ENCODE measurements around the gene ARHGAP26. TPM values are rescaled to one million over a fixed set of nuclear protein-coding genes. Genes with fewer than 3 reads are reported as not detected.

ARHGAP26 gene
- total RNA-seq, 1 donor, result 7.6 TPM

- Histone ChIP-seq H3K4me1 (ENCODE audit: insufficient read depth, low read length) (no peaks in the 10 kb centered on the region), H4K20me1 (ENCODE audit: insufficient read depth, low read length) (no peaks in the 10 kb centered on the region), H3K9me3 (ENCODE audit: low read depth, low read length) (no peaks in the 10 kb centered on the region), H3K27ac (ENCODE audit: low read depth, low read length) (no peak overlapping the region), H3K27me3 (ENCODE audit: insufficient read depth, low read length) (no peaks in the 10 kb centered on the region), H3K4me2 (ENCODE audit: insufficient read depth, low read length) (no peak overlapping the region), H3K79me2 (ENCODE audit: insufficient read depth, low read length) (no peaks in the 10 kb centered on the region), H3K4me3 (ENCODE audit: insufficient read depth, low read length) (no peak overlapping the region), H3K36me3 (ENCODE audit: insufficient read depth, low read length) (no peaks in the 10 kb centered on the region), H2AFZ (ENCODE audit: low read length) (no peak overlapping the region)
- TF ChIP-seq, protein P1, sequence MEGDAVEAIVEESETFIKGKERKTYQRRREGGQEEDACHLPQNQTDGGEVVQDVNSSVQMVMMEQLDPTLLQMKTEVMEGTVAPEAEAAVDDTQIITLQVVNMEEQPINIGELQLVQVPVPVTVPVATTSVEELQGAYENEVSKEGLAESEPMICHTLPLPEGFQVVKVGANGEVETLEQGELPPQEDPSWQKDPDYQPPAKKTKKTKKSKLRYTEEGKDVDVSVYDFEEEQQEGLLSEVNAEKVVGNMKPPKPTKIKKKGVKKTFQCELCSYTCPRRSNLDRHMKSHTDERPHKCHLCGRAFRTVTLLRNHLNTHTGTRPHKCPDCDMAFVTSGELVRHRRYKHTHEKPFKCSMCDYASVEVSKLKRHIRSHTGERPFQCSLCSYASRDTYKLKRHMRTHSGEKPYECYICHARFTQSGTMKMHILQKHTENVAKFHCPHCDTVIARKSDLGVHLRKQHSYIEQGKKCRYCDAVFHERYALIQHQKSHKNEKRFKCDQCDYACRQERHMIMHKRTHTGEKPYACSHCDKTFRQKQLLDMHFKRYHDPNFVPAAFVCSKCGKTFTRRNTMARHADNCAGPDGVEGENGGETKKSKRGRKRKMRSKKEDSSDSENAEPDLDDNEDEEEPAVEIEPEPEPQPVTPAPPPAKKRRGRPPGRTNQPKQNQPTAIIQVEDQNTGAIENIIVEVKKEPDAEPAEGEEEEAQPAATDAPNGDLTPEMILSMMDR (IDR thresholded peaks at IDR 0.05; ENCODE audit: extremely low read depth, low read depth, low read length), result no peak
- no peak for DNase-seq (ENCODE audit: insufficient read length, low spot score, missing footprints)
Measured at GRCh38 chr5:142756576-142756975, 13.6 kb upstream of the ARHGAP26 start.

- no peaks in the 10 kb centered on the region for H3K4me1 ChIP-seq (ENCODE audit: insufficient read depth, low read length)
- H3K4me3 ChIP-seq (ENCODE audit: insufficient read depth, low read length), result no peak overlapping the region
- no peak overlapping the region for H3K4me2 ChIP-seq (ENCODE audit: insufficient read depth, low read length)
- no peak for DNase-seq (ENCODE audit: insufficient read length, low spot score, missing footprints)
- H3K27ac ChIP-seq (ENCODE audit: low read depth, low read length), result no peak overlapping the region
- no peaks in the 10 kb centered on the region for H3K79me2 ChIP-seq (ENCODE audit: insufficient read depth, low read length)
- H2AFZ ChIP-seq (ENCODE audit: low read length), result no peak overlapping the region
- TF ChIP-seq, protein P1 (IDR thresholded peaks at IDR 0.05; ENCODE audit: extremely low read depth, low read depth, low read length), result no peak
- peaks cover 4% of the 10 kb centered on the region for H3K27me3 ChIP-seq (ENCODE audit: insufficient read depth, low read length)
- H3K9me3 ChIP-seq (ENCODE audit: low read depth, low read length), result no peaks in the 10 kb centered on the region
- no peaks in the 10 kb centered on the region for H4K20me1 ChIP-seq (ENCODE audit: insufficient read depth, low read length)
- H3K36me3 ChIP-seq (ENCODE audit: insufficient read depth, low read length), result no peaks in the 10 kb centered on the region
Measured at GRCh38 chr5:142757564-142757963, 12.6 kb upstream of the ARHGAP26 start.

- H3K36me3 ChIP-seq (ENCODE audit: insufficient read depth, low read length), result no peaks in the 10 kb centered on the region
Measured at GRCh38 chr5:142758062-142758795, 11.9 kb upstream of the ARHGAP26 start.

DNA sequence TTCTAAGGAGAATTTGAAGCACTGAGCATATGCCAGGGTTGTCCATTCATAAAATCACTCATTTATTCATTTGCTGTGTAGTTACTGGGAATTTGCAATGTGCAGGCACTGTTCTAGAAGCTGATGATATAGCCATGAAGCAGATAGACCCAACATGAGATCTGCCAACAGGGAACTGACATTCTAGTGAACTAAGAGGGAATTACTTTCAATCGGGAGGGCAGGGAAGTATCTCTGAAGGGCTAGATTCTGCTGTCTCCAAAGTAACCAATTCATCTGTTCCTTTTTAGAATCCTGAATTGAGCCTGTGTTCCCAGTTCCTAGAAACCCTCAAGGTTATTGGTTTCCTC is 11.4 kb upstream of the ARHGAP26 start:
- Histone ChIP-seq H3K4me3 (ENCODE audit: insufficient read depth, low read length) (no peak overlapping the region), H4K20me1 (ENCODE audit: insufficient read depth, low read length) (no peaks in the 10 kb centered on the region), H3K4me1 (ENCODE audit: insufficient read depth, low read length) (no peaks in the 10 kb centered on the region), H3K4me2 (ENCODE audit: insufficient read depth, low read length) (no peak overlapping the region), H3K27ac (ENCODE audit: low read depth, low read length) (no peak overlapping the region), H2AFZ (ENCODE audit: low read length) (no peak overlapping the region), H3K27me3 (ENCODE audit: insufficient read depth, low read length) (peaks cover 6% of the 10 kb centered on the region), H3K36me3 (ENCODE audit: insufficient read depth, low read length) (no peaks in the 10 kb centered on the region), H3K79me2 (ENCODE audit: insufficient read depth, low read length) (no peaks in the 10 kb centered on the region), H3K9me3 (ENCODE audit: low read depth, low read length) (no peaks in the 10 kb centered on the region)
- TF ChIP-seq, protein P1 (IDR thresholded peaks at IDR 0.05; ENCODE audit: extremely low read depth, low read depth, low read length), result no peak
- no peak for DNase-seq (ENCODE audit: insufficient read length, low spot score, missing footprints)

More at GRCh38 chr5:142758062-142758795, 11.9 kb upstream of the ARHGAP26 start:
- no peaks in the 10 kb centered on the region for H4K20me1 ChIP-seq (ENCODE audit: insufficient read depth, low read length)
- no peak for DNase-seq (ENCODE audit: insufficient read length, low spot score, missing footprints)
- H3K4me1 ChIP-seq (ENCODE audit: insufficient read depth, low read length), result no peaks in the 10 kb centered on the region
- no peaks in the 10 kb centered on the region for H3K9me3 ChIP-seq (ENCODE audit: low read depth, low read length)
- H3K27me3 ChIP-seq (ENCODE audit: insufficient read depth, low read length), result peaks cover 4% of the 10 kb centered on the region
- no peak overlapping the region for H3K4me2 ChIP-seq (ENCODE audit: insufficient read depth, low read length)
- no peak overlapping the region for H3K4me3 ChIP-seq (ENCODE audit: insufficient read depth, low read length)
- TF ChIP-seq, protein P1 (IDR thresholded peaks at IDR 0.05; ENCODE audit: extremely low read depth, low read depth, low read length), result no peak
- no peaks in the 10 kb centered on the region for H3K79me2 ChIP-seq (ENCODE audit: insufficient read depth, low read length)
- no peak overlapping the region for H2AFZ ChIP-seq (ENCODE audit: low read length)
- H3K27ac ChIP-seq (ENCODE audit: low read depth, low read length), result no peak overlapping the region
